HG02870 (cell line): ENCODE data around the gene CLDN5.

Source experiments
- ATAC-seq: cut with Tn5 transposase; IDR thresholded peaks from one replicate; pipeline ENCODE4 v1.9.1; 2021; ENCODE audit warnings: mild to moderate bottlenecking, moderate library complexity; ENCODE audit not compliant: unreplicated experiment

The CLDN5 gene

DNA sequence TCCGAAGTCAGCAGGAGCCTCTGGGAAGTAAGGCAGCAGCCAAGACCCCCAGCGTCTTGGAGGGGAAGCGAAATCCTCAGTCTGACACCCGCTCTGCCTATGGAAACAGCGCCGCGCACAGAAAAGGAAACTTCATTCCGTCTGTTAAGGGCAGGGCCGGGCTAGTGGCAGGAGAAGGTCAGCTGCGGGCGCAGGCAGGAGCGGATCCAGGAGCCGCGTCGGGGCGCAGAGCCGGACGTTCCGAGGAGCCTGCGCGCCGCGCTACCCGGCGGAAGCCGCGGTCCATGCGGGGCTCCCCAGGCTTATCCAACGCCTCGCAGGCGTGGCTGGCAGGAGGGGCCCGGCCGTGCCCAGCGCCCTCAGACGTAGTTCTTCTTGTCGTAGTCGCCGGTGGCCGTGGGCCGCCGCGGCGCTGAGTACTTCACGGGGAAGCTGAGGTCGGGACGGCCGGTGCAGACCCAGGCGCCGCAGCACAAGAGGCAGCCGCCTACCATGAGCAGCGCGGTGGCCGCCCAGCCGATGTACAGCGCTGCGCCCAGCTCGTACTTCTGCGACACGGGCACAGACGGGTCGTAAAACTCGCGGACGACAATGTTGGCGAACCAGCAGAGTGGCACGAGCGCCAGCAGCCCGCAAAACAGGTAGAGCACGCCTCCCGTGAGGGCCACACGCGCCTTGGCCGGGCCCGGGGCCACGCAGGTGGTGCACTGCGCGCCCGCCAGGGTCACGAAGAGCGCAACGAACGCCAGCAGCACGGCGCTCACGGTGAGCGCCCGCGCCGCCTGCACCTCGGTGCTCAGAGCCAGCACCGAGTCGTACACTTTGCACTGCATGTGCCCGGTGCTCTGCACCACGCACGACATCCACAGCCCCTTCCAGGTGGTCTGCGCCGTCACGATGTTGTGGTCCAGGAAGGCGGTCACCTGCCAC, 705 bp downstream of the CLDN5 start:
- no peak for ATAC-seq

DNA sequence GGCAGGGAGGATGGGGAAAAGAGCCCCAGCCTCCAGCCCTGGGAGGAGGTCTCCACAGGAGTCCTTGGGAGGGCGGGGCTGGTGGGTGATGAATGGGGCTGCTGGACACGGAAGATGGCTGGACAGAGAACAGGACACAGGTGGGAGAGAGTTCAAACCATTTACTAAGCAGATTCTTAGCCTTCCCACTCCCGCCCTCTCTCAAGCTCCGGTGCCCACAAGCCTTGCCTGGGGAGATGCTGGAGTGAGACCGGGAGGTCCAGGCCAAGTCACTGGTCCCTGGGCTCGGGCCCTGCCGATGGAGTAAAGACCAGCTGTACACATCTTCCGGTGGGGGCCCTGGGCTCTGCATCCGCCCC, 1.4 kb downstream of the CLDN5 start:
- no peak for ATAC-seq

DNA sequence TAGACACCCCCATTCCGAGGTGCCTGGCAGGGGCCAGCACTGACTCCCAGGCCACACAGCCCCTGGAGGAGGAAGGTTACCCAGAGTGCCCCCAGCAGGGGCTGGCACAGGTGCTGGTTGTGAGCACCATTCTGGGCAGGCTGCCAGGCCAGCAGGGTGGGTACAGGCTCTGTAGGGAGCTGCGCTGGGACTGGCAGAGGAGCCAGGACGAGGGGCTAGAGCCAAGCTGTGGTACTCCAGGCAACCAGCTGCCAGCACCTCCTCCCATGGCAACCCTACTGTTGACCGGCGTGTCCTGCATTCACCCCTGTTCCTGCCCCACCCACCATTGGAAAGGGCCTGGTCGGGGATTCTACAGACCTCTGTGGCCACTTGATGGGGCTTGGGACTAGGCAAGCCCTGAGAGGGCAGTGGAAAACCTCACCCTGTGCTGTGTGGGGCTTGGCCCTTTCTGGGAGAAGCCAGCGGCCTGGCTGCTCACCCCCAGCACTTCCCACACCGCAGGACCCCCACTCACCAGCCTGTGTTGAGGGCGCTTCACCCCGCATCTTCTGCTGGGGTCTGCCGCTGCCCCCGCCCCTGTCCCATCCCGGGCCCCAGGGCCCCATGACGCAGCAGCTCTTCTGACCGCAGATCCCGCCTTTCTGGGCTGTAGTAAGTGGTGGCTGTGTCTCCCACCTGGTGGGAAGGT, 1.9 kb downstream of the CLDN5 start:
- no peak for ATAC-seq

DNA sequence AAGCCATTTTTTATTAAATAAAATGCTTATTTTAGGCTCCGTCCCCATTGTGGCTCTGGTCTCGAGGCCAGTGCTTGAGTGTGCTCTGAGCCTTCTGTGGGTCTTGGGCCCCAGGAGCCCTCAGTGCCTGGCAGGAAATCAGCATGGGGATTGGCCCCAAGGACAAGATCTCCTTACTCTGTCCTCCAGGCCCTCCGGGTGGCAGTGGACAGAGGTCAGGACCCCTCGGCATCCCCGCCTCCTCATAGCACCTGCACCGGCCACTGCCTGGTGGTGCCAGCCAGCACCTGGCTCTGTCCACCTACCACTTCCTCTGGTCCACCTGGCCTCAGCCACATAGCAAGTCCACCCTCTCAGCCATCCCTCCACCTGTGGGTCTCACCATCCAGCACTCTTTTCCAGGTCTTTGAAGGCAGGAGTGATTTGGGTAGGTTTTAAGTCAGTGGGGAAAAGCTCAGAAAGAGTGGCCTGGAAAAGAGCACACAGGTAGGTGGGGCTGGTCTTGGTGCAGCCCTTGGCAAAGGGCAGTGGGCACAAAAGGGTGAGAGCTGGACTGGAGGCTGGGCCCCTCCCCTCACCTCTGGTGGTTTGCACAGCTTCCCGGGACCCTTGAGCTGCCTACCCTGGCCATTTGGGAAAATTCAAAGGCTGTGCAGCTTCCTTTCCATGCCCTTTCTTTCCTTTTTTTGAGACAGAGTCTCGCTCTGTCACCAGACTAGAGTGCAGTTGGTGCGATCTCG, 3.5 kb downstream of the CLDN5 start:
- ATAC-seq: no peak

DNA sequence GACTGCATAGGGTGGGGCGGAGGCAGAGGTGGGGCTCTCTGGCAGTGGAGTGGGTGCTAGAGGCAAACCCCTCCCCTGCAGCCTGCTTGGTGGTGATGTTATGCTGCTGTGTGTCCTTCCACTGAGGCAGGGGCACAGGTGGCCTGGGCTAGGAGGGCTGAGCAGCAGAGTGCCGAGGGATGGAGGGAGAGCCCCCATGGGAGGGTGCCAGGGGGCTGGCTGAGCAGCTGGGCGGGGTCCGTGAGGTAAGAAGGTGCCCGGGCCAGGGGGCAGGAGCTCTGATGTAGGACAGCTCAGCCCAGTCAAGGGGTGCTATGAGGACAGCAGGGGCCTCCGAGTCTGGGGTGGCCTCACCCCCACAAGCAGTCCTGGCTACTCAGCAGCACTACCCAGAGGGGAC, 4.2 kb downstream of the CLDN5 start:
- ATAC-seq: no peak

DNA sequence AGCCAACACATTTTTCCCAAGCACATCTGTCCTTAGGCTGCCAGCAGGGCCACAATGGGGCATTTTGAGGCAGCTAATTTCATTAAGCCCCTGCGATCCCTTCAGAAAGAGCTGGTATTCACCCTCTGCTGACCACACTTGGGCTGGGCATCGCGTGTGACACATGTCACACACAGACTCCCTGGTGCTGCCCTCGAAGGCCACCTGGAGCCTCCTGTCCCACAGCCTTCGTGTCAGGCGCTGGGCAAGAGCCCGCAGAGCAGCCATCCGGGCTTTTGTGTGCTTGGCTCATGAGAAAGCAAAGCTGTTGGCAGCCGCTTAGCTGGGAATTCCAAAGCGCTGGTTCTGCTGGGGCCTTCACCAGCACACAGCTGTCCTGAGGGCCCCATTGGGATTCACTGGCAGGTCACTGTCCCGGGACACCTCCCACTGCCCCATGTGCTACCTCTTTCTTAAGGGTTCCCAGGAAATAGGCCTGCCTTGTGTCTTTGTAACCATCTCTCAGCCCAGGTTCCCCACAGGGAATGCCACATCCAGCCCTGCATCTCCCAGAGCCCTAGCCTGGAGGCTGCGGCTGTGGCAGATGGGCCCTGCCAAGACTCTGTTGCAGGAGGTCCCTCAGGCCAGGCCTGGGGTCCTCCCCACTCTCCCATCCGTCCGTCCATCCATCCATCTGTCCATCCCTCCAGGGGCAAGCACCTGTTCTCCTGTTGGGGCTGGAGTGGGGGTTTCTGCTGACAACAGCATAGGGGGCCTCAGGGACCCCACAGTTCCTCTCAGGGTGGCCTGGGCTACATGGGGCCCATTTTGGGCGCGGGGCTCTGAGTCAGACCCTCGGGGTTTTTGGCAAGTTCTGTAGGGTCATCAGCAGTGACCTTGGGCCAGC, 4.9 kb downstream of the CLDN5 start:
- no peak for ATAC-seq

DNA sequence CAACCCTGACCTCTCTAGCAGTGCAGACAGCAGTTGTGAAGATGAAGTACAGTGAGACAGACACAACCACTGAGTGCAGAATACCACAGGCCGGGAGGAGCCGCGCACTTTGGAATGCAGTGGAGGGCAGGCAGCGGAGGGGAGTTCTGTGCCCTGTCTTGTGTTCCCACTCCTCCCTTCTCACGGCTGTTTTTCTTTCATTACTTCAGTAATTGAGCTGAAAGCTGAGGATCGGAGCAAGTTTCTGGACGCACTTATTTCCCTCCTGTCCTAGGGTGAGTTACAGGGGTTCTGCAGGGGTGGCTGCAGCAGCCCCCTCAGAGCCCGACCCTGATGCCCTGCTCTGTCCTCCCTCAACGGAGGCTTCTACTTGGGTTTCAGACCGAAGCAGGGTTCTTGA, 5.6 kb downstream of the CLDN5 start:
- no peak for ATAC-seq

DNA sequence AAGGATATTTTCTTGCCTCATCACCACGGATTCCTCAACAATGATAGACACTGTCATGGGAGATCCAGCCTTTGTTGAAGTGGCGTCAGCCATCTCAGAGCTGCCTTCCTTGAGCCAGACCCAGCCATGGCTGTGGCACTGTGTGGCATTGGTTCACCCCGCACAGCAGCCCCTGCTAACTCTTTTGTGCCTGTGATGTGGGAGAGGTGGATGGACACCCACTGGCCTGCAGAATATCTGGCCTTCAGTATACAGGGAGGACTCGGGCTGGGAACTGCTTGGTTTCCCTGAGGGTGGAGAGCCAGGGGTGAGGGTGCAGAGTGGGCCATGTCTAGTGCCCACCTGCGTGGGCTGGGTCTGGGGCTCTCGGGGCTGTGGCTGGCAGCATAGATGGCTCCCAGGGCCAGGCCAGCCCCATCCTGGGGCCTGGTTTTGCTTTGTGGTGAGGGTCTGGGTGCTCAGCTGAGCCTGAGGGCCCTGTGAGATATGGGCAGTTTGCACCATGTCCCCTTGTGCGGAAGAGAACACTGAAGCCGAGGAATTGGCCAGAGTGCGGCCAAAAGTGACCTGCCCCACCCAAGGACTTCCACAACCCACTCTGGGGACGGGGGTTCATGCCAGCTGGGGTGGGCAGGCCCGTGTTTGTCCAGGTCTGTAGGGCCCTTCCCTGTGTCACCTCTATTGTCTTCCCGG, 6.1 kb downstream of the CLDN5 start:
- no peak for ATAC-seq

DNA sequence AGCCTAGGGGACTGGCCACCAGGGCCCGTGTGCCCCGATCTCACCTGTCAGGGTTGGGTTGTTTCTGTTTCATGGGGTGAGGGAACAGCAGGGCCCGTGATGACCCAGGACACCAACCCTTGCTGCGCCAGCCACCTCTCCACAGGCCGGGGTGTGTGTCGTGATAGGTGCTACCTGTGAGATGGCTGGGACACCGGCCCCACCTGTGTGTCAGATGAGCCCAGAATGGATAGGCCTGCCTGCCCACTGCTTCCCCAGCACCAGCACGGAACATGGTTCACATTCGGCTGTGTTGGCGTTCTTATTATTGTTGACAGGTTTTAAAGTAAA, 7.1 kb downstream of the CLDN5 start:
- ATAC-seq: no peak

DNA sequence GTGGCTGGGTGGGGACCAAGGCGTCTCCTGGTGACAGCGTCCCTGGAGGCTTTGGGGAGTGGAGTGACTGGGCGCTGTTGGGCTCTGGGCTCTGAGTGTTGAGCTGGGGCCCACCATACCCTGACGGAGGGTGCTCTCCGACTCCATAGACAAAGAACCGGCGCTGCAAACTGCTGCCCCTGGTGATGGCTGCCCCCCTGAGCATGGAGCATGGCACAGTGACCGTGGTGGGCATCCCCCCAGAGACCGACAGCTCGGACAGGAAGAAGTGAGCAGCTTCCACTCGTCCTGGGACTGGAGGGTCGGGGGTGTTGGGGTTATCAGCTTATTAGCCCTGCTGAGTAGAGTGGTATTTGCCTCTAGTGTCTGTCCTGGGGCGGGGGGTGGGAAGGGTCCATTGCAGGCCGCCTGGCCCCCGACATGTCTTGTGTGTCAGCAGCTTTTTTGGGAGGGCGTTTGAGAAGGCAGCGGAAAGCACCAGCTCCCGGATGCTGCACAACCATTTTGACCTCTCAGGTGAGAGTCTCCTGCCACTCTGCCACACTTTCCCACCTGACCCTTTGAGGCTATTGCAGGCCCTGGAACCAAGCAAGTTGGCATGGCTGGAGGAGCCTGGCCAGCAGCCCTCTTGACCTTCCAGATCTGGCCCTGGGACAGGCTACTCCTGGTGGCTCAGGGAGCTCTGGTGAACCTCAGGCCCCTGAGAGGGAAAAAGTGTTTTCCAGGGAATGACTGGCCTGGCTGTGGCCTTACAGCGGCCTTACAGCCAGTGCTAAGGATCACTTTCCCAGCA, 7.6 kb downstream of the CLDN5 start:
- ATAC-seq: no peak

DNA sequence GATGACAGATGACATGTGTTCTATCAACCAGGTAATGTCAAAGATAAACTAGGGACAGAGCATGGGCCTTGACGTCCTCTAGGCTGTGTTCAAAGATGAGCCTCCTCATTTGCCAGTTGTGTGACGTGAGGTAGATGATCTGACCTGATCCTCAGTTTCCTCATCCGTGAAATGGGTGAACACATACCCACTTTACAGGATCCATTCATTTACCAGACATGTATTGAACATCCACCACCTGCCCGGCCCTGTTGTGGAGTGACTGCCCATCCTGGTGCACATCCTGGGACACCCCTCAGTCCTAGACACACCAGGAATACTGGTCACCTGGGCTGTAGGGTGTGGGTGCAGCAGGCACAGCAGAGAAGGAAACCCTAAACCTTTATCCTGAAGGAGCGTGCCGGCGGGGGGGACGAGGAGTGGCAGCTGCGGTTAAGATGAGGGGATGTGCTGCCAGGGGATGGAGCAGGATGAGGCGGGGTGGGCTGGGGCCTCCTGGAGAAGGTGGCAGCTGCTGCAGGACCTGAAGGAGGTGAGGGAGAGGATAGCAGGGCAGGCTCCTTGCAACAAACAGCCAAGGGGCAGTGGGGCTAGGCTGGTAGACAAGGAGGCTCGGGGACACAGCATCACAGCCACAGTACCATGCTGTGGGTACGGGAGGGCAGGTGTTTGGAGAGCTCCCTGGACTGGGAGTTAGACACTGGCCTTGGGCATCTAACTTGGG, 8.4 kb downstream of the CLDN5 start:
- ATAC-seq: no peak

DNA sequence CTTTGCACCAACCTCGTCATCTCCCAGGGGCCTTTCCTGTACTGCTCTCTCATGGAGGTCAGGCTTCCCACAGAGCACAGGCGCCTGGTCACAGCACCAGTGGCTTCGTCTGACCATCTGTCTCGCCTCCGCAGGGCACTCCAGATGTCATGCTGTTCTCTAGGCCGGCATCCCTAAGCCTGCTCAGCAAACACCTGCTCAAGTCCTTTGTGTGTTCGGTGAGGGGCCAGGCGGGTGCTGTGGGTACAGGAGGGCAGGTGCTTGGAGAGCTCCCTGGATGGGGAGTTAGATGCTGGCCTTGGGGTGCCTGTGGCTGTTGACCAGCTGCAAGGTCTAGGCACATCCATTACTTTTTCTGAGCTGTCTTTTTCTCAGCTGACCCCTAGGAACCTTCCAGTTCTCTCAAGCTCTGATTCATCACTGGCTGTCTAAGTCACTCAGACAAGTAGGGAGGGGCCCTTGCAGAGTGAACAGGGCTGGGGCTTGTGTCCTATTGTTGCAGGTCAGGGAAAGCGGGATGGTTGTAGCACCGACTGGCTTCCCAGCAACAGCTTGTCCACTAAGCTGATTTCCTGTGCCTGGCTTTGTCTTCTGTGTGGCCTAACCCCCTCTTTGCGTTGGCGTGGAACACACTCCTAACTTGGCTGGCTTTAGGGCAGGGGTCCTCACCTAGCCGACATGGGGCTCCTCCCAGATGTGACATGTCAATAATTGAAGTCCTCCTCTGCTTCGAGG, 9.2 kb downstream of the CLDN5 start:
- ATAC-seq: no peak

DNA sequence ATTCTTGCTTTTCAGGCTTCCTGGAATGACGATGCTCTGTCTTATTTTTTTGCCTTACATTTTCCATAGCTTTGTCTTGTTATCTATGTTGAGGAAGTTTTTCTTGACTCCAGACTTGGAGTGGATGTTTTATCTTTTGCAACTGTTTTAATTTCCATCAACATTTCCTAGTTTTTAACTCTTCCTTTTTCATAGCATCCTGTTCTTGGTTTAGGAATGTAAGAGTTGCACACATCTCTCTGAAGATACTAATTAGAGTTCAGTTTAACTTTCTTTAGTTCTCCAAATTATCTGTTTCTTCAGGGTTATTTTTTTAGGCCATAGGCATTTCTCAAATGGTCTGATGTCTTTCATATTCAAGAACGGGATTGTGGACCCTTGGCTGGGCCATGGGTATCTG, 10.4 kb downstream of the CLDN5 start:
- no peak for ATAC-seq

DNA sequence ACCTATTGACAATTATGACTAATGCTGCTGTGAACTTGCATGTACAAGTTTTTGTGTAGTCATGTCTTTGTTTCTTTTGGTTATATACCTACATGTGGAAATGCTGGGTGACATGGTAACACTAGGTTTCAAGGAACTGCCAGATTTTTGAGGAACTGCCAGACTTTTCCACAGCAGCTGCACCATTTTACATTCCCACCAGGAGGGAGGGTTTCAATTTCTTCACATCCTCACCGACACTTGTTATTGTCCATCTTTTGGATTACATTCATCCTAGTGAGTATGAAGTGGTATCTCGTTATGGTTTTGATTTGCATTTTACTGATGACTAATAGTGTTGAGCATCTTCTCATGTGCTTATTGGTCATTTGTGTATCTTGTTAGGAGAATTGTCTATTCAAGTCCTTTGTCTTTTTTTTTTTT, 13.3 kb downstream of the CLDN5 start:
- no peak for ATAC-seq

DNA sequence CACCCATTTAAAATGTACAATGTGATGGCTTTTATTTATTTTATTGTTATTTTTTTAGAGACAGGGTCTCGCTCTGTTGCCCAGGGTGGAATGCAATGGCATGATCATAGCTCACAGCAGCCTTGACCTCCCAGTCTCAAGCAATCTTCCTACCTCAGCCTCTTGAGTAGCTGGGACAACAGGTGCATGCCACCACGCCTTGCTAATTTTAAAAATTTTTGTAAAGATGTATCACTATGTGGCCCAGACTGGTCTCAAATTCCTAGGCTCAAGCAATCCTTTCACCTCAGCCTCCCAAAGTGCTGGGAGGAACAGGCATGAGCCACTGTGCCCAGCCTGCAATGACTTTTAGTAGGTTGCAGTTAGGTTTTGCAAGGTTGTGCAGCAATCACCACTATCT, 14.3 kb downstream of the CLDN5 start:
- ATAC-seq: no peak

DNA sequence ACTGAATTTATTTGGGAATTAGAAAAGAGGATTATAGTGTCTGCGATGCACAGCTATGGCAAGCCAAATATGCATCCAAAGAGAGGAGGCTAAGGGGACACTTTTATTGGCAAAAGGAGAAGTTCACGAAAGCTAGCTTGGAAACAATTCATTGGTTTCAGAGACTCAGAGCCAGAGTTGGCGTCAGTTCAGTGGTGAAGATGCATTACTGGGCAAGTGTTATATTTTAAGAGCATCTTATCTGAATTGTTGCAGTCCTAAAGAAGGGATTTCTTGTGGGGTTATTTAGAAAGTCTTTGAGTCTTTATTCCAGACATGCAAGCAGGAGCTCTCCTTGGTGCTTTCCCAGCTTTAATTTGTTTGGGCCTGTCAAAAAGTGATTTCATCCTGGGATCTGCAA, 15.0 kb downstream of the CLDN5 start:
- ATAC-seq: no peak

DNA sequence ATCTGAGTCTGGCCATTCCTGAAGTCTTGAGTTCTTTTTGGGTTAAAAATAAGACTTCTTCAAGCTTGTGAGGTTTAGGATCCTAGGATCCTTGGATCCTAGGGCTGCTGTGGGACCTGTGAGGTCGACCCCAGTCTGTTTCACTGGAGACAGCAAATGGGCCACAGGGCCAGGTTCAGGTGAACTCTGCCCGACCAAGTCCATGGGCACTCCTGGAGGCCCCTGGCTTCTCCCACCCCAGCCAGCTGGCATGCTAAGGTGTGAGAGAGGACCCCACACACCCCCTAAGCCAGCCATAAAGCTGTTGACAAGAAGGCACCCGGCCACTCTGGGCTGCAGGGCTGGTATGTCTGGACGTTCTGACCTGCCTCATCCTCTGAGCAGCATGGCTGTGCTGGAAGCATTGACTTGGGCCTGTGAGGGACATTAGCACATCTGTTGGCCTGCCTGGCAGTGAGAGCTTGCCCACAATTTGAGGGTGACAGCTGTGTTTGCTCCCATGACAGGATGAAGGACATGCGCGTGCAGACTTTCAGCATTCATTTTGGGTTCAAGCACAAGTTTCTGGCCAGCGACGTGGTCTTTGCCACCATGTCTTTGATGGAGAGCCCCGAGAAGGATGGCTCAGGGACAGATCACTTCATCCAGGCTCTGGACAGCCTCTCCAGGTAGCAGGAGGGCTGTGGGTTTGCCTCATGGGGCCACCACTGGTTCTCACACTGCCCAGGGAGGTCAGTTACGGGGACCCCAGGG, 16.0 kb downstream of the CLDN5 start:
- no peak for ATAC-seq

DNA sequence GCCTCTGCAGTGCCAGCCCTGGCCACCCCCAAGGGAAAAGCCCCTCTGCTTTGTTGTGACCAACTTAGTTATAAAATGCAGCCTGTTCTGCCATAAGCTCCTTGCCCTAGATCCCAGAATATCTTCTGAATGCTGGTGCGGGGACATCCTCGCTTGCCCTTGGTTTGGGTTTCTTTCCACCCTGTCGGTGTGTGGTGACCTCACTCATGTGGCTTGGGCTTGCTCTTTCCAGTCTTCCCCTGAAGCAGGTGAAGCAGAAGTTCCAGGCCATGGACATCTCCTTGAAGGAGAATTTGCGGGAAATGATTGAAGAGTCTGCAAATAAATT, 16.7 kb downstream of the CLDN5 start:
- ATAC-seq: no peak
